Measurements from ENCODE around the gene SUSD4. TPM values are rescaled to one million over a fixed set of nuclear protein-coding genes. Genes with fewer than 3 reads are reported as not detected.

The SUSD4 gene
- total and polyA plus RNA-seq, 9 of the 15 experiments (the other 6 are each of a cell fraction or from before 2014, with no cell fraction given), result 0.06 to 1.7 (median 0.09) TPM; not detected in 4

DNA sequence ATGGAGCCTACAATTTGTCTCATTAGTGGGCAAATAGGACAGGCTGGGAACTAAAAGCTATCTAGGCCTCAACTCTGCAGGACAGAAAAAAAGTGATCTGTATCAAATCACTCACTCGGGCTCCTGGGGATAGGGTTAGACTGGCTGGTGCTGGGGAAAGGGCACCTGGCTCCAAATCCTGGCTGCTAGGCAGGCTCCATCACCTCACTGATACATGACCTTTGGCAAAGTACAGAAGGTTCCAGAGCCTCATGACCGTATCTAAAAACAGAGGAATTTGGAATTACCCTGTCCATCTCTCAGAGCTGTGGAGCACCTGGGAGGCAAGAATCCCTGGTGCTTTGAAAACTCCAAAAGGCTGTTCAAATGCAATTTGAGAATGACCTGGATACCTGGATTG lies 51.7 kb downstream of the SUSD4 start (continued):
- TF ChIP-seq, protein P1, sequence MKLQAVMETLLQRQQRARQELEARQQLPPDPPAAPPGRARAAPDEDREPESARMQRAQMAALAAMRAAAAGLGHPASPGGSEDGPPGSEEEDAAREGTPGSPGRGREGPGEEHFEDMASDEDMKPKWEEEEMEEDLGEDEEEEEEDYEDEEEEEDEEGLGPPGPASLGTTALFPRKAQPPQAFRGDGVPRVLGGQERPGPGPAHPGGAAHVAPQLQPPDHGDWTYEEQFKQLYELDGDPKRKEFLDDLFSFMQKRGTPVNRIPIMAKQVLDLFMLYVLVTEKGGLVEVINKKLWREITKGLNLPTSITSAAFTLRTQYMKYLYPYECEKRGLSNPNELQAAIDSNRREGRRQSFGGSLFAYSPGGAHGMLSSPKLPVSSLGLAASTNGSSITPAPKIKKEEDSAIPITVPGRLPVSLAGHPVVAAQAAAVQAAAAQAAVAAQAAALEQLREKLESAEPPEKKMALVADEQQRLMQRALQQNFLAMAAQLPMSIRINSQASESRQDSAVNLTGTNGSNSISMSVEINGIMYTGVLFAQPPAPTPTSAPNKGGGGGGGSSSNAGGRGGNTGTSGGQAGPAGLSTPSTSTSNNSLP (IDR thresholded peaks at IDR 0.05; ENCODE audit: borderline replicate concordance, low read depth, low read length), result no peak
- no peak for TF ChIP-seq NONO (IDR thresholded peaks at IDR 0.05; ENCODE audit: low read depth in 2 of 2, low read length in 1 of 2)

GRCh38 chr1:223311826-223312225 lies 52.1 kb downstream of the SUSD4 start:
- BruUV-seq (replicated peaks), result no TSS peak
- 24% methylated on average over 3 of the region's 3 CpGs for WGBS (ENCODE audit: insufficient coverage, low coverage, missing lambda C conversion rate)
- no peak for TF ChIP-seq DACH1 (IDR thresholded peaks at IDR 0.05; ENCODE audit: partially characterized antibody)
- no peak for TF ChIP-seq ZNF445 (CRISPR knock-in tag; IDR thresholded peaks at IDR 0.05; ENCODE audit: low read depth)
- no peak for TF ChIP-seq ESRRB (CRISPR knock-in tag; IDR thresholded peaks at IDR 0.05; ENCODE audit: borderline replicate concordance)
- TF ChIP-seq, protein P2, sequence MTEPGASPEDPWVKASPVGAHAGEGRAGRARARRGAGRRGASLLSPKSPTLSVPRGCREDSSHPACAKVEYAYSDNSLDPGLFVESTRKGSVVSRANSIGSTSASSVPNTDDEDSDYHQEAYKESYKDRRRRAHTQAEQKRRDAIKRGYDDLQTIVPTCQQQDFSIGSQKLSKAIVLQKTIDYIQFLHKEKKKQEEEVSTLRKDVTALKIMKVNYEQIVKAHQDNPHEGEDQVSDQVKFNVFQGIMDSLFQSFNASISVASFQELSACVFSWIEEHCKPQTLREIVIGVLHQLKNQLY (CRISPR knock-in tag; conservative IDR thresholded peaks at IDR 0.05), result no peak
- TF ChIP-seq, protein P3, sequence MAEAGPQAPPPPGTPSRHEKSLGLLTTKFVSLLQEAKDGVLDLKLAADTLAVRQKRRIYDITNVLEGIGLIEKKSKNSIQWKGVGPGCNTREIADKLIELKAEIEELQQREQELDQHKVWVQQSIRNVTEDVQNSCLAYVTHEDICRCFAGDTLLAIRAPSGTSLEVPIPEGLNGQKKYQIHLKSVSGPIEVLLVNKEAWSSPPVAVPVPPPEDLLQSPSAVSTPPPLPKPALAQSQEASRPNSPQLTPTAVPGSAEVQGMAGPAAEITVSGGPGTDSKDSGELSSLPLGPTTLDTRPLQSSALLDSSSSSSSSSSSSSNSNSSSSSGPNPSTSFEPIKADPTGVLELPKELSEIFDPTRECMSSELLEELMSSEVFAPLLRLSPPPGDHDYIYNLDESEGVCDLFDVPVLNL (CRISPR knock-in tag; IDR thresholded peaks at IDR 0.05; ENCODE audit: low read depth), result no peak
- Histone ChIP-seq H3K4me1 (replicated peaks in 1 of 2; ENCODE audit: control insufficient read depth in 2 of 2, insufficient read depth in 2 of 2, low read length in 2 of 2) (no peaks in the 10 kb centered on the region; a peak in 1 of 5 replicates), H3K79me2 (ENCODE audit: control insufficient read depth, insufficient read depth, low read length) (no peaks in the 10 kb centered on the region), H3K36me3 (ENCODE audit: control insufficient read depth, insufficient read depth, low read length) (no peaks in the 10 kb centered on the region), H3K9me3 (replicated peaks; ENCODE audit: control insufficient read depth, insufficient read depth, low read depth, low read length) (no peaks in the 10 kb centered on the region), H3K4me3 (no peak overlapping the region), H3K4me2 (ENCODE audit: insufficient read depth, low read length) (no peak overlapping the region), H4K20me1 (replicated peaks; ENCODE audit: control insufficient read depth, insufficient read depth, low read length) (no peaks in the 10 kb centered on the region), H3K27ac (ENCODE audit: extremely low read depth, low read depth, low read length) (no peak overlapping the region), H2AFZ (ENCODE audit: low read depth, low read length) (no peak overlapping the region), H3K9me1 (ENCODE audit: control insufficient read depth, insufficient read depth, low read length) (no peaks in the 10 kb centered on the region), H3K27me3 (ENCODE audit: control insufficient read depth in 2 of 2, insufficient read depth in 2 of 2, low read length in 2 of 2) (no peaks in the 10 kb centered on the region), H3K9ac (ENCODE audit: insufficient read depth in 1 of 2, low read depth in 2 of 2, low read length in 2 of 2) (no peak overlapping the region)
- ATAC-seq (no peak), DNase-seq (ENCODE audit: extremely low read depth in 1 of 4, low spot score in 3 of 4) (no peak), FAIRE-seq (no peak)
- CTCF ChIA-PET (ENCODE audit: low intra/inter-chr PET ratio), result no interaction called here
- intact Hi-C loops (cut with micrococcal nuclease), result no loop called here
- in situ Hi-C loops (cut with MboI), result no loop called here
- POLR2A ChIA-PET, result no interaction called here

Measured in K562 (cell line).